ENCODE data around the gene NLGN1. TPM values are rescaled to one million over a fixed set of nuclear protein-coding genes. Genes with fewer than 3 reads are reported as not detected.
A peak's percentile ranks its signal among the peaks of the same experiment; 100 is the strongest.

The NLGN1 gene
- total and polyA plus RNA-seq, 2 of the 8 experiments (the other 6 are each of a cell fraction or from before 2014, with no cell fraction given), result 7.8 to 14.8 TPM

GRCh38 chr3:173396191-173397041 is 1.1 kb upstream of the NLGN1 start:
- CTCF ChIA-PET (ENCODE audit: partially characterized antibody), result no interaction called here
- Histone ChIP-seq H2BK5ac (ENCODE audit: low read depth, low read length) (no peak overlapping the region), H2BK15ac (ENCODE audit: low read length) (no peak overlapping the region), H4K20me1 (replicated peaks in 1 of 2; ENCODE audit: control insufficient read depth in 1 of 2, insufficient read depth in 2 of 2, low read length in 2 of 2) (no peaks in the 10 kb centered on the region), H2AFZ (ENCODE audit: low read length) (peak overlapping the region; percentile 55), H4K91ac (replicated peaks; ENCODE audit: insufficient read length, low read length) (peak overlapping the region; percentile 94), H2BK120ac (replicated peaks; ENCODE audit: low read depth, low read length) (no peak overlapping the region), H3K4me1 (replicated peaks in 1 of 4; ENCODE audit: control insufficient read depth in 3 of 4, insufficient read depth in 4 of 4, low read length in 3 of 4) (peaks cover 0 to 6% (median 0%) of the 10 kb centered on the region in 4 experiments; a peak in 3 of 7 replicates), H2BK12ac (ENCODE audit: low read depth, low read length) (no peak overlapping the region), H3K27me3 (replicated peaks in 1 of 4; ENCODE audit: control insufficient read depth in 3 of 4, extremely low read depth in 1 of 4, insufficient read depth in 3 of 4, low read length in 3 of 4) (peaks cover 0 to 9% (median 4%) of the 10 kb centered on the region in 4 experiments; a peak in 3 of 7 replicates), H2BK20ac (ENCODE audit: low read length) (no peak overlapping the region), H3K9ac (replicated peaks in 1 of 4; ENCODE audit: extremely low read depth in 1 of 4, low read depth in 3 of 4, low read length in 3 of 4) (peak overlapping the region in 1 of 4 experiments; percentile 1; a peak in 2 of 7 replicates), H3K4me2 (ENCODE audit: insufficient read depth in 1 of 2, low read depth in 2 of 2, low read length in 2 of 2) (peak overlapping the region; percentile 86 to 89), H3K18ac (ENCODE audit: extremely low read depth, low read length) (0 out of 2 replicates have a peak overlapping the region, but pooled peaks have one; percentile 1), H3K9me3 (ENCODE audit: insufficient read depth in 2 of 2, low read depth in 1 of 2, low read length in 1 of 2) (no peaks in the 10 kb centered on the region), H3K4me3 (ENCODE audit: extremely low read depth in 1 of 4, insufficient read depth in 2 of 4, low read depth in 3 of 4, low read length in 4 of 4) (peak overlapping the region; percentile 84 to 88 (median 85)), H2AK5ac (ENCODE audit: low read depth, low read length) (no peak overlapping the region), H3K27ac (ENCODE audit: low read depth, low read length) (no peak overlapping the region), H4K8ac (ENCODE audit: extremely low read depth, insufficient read depth, low read length) (no peak overlapping the region), H3K56ac (replicated peaks; ENCODE audit: insufficient read length, low read depth, low read length) (no peak overlapping the region), H3K4ac (replicated peaks; ENCODE audit: insufficient read length, low read depth, low read length) (no peak overlapping the region), H4K5ac (ENCODE audit: insufficient read length, low read depth, low read length) (no peak overlapping the region), H3K14ac (ENCODE audit: insufficient read length) (no peak overlapping the region), H3K23me2 (ENCODE audit: low read depth, low read length) (peaks cover 8% of the 10 kb centered on the region), H3K23ac (ENCODE audit: insufficient read length) (no peak overlapping the region), H3K36me3 (ENCODE audit: control insufficient read depth in 2 of 4, insufficient read depth in 4 of 4, low read length in 3 of 4) (no peaks in the 10 kb centered on the region), H3K79me1 (ENCODE audit: low read depth, low read length) (no peaks in the 10 kb centered on the region), H3K79me2 (ENCODE audit: control insufficient read depth in 1 of 2, insufficient read depth in 2 of 2, low read length in 2 of 2) (peaks cover 0 to 8% of the 10 kb centered on the region in 2 experiments; a peak in 2 of 4 replicates)
- DNase-seq (ENCODE audit: low read depth in 1 of 2, low spot score in 2 of 2) (peak in 1 of 2 experiments; percentile 51), FAIRE-seq (no peak)
- TF ChIP-seq RAD21 (IDR thresholded peaks at IDR 0.05 in 1 of 2, conservative IDR thresholded peaks at IDR 0.05 in 1 of 2; ENCODE audit: low read depth in 2 of 2, low read length in 2 of 2) (no peak), SUZ12 (IDR thresholded peaks at IDR 0.05; ENCODE audit: low read length) (peak; percentile 41; the same call in 1 of the 2 replicates), SRF (IDR thresholded peaks at IDR 0.05; ENCODE audit: low read depth, low read length) (no peak), SIX5 (IDR thresholded peaks at IDR 0.05; ENCODE audit: low read depth, low read length) (no peak), HDAC2 (IDR thresholded peaks at IDR 0.05; ENCODE audit: borderline replicate concordance in 1 of 2, low read depth in 2 of 2, low read length in 2 of 2) (no peak), CTBP2 (IDR thresholded peaks at IDR 0.05; ENCODE audit: borderline replicate concordance, insufficient read depth, insufficient read length, low read length) (peak; percentile 30), JUN (IDR thresholded peaks at IDR 0.05; ENCODE audit: low read depth, low read length) (no peak), EP300 (IDR thresholded peaks at IDR 0.05; ENCODE audit: borderline replicate concordance in 1 of 2, low read depth in 2 of 2, low read length in 2 of 2) (no peak), JUND (IDR thresholded peaks at IDR 0.05; ENCODE audit: low read length) (no peak)
- POLR2A ChIA-PET (ENCODE audit: partially characterized antibody), result interaction anchor here (1.2 to 1.7 kb wide), 2 partner anchors 34 to 83 kb away, joined by 3 read pairs; no protein-coding TSS in a partner anchor
- 1% methylated on average over 29 of the region's 29 CpGs; no CpG with 5 or more reads in 1 of the 2 experiments for WGBS, 2 experiments (ENCODE audit: extremely low coverage in 1 of 2, insufficient coverage in 1 of 2, insufficient read length in 1 of 2, insufficient replicate concordance in 2 of 2, low coverage in 1 of 2, low lambda C conversion rate in 2 of 2, missing lambda C conversion rate in 1 of 2)
